NCI-H748 (cell line): ENCODE results near the gene TAOK2.
"Not testable (repeated sequence)": the region's sequence is repeated elsewhere in the genome, so short reads cannot be mapped to it uniquely, and the experiment has no call there.

Experiments used
- DNase-seq: peaks from one replicate; lab custom pipeline; 2025; ENCODE audit not compliant: unreplicated experiment; lab: John Stamatoyannopoulos, UW

TAOK2 gene

DNA sequence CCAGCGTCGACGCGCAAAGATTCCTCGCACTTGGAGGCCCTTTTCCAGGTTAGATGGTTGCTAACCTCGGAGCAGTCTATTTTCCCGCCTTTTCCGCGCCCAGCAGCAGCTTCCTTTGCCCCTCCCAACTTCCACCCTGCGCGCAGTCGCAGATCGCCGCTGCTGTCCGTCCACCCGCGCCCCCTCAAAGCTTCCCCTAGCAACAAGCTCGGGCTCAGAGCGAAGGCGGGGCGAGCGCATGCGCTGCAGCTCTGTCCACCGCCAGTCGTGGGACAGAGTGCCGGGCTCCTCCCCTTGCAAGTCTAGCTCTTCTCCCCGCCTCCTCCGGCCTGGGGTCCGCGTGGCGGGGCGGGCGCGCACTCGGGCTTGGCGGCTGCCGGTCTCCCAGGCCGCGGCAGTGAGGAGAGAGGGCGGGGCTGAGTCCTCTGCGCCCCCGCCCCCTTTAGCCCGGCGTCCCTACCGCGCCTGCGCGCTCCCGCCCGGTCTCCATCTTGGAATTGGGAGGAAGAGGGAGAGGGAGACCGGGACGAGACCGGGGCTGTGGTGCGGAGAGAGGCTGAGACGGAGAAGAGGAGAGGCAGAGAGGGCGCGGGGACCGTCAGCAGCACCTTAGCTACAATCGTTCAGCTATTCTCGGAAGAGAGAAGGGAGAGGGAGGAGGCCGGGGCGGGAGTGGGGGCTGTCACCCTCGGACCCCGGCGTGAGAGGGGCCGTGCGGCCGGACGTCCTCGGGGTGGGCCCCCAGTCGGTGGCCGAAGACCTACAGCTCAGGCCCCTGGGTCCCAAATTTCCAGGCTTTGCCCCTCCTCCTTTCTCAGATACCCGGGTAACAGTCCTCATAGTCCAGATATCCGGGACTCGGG, at the start of gene TAOK2:
Gene TAOK2, plus strand, starts transcription at position 485 of the 863 bp plus-strand sequence. CDS start 3,905 bp downstream, outside the sequence.
- peak; percentile 97 for DNase-seq

DNA sequence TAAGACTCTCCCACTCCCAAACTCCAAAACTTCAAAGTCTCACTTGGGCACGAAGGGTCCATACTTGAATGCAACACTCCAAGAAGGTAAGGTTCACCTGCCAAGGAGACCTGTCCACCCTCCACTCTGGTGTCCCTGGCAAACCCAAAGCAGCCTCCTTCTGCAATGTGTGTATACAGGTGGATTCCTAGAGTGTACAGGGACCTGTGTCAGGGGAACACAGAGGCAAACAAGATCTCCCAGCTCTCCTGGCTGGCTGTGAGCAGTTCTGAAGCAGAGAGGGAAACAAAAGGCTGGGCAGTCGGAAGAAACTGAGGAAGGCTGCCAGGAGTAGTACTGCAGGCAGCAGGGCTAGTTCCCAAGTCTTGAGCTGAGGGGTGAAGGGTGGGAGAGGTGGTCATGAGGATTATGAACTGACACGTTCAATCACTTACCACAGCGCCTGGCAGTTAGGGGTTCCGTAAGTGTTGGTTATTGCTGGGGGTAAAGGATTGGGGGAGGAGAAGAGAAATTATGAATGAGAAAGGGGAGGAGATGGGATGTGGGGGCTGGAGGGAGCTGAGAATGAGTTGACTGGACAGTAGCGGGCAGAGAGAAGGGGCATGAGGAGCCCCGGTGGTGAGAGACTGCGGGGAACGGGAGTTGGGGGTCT, 48.4 kb upstream of the TAOK2 start:
- peak; percentile 25 for DNase-seq

DNA sequence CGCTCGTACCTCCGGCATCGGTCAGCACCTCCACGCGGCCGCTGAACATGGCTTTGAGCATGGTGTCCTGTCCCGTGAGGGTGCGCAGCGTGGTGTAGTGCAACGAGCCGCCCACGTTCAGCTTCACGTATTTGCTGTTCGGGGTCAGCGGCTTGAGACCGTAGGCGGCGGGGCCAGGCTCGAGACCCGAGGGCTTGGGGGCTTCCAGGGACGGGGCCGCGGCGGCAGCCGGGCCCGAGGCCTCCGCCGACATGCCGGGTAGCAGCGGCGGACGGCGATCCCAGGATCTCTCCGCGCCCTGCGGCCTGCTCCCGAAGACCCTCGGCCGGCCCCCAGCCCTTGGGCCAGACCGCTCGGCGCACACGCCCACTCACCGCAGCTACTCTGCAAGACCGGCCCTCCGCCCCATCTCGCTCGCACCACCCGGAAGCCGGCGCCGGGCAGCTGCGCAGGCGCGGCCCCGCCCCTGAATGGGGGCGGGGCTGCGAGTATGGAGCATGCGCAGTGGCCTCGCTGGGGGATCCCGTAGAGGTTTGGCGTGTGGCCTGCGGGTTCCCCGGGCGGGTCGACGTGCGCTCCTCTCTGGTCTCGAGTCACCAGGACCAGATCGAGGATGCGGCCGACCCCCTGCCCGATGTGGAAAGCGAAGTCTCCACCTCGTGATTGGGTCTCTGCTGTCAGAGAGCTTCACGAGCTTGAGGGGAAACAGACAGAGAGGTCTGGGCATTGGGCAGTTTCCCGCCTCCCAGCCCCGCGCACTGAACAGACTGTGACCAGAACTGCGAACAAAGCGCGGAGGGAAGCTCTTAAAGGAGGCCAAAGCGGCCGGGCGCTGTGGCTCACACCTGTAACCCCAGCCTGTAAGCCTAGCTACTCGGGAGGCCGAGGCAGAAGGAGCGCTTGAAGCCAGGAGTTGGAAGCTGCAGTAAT, 47.6 kb upstream of the TAOK2 start, which contains the start of gene KCTD13:
Gene KCTD13, minus strand, starts transcription at position 446 of the 930 bp plus-strand sequence. Its CDS starts 193 bp downstream, at position 253.
- DNase-seq = peak; percentile 80

DNA sequence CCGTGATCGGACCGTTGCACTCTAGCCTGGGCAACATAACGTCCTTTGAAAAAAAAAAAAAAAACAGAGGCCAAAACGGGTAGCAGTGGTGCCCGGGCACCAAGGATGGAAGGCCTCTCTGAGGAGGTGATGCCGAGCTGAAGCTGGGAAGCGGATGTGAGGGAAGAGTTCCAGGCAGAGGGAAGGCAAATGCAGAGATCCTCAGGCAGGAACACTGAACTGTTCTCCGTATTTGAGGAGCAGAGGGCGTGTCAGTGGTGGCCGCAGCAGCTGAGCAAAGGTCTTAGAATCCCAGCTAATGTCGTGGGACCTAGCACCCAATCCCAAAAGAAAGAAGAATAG, 47.0 kb upstream of the TAOK2 start:
- peak; percentile 47 for DNase-seq

DNA sequence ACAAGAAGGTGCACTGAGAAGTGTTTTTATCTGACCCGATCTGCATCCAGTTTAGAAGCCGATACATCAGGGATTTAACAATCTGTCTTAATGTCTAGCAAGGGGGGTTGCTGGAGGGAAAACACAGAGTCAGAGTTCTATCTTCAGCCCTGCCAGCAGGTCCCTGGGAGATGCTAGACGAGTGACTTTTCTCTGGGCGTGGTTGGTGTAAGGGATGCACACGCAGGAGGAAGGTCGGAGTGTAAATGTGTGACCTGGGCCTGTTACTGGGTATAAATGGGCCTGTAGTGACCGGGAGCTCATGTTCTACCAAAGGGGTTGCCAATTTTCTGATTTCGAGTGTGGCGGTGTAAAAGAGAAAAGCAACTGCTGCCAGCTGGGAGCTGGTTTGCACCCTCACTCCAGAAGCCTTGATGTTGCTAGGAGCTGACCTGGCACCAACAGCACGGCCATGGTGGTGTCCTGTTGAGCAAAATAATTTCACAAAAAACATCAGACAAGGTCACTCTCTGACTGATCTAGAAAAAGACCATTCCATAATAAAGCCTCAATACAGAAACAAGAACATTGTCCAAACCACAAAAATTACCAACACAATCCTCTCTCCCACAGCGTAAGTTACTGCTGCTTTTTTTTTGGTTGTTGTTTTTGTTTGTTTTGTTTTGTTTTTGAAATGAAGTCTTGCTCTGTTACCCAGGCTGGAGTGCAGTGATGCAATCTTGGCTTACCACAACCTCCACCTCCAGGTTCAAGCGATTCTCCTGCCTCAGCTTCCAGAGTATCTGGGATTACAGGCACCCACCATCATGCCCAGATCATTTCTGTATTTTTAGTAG, 46.4 kb upstream of the TAOK2 start:
- no peak for DNase-seq

DNA sequence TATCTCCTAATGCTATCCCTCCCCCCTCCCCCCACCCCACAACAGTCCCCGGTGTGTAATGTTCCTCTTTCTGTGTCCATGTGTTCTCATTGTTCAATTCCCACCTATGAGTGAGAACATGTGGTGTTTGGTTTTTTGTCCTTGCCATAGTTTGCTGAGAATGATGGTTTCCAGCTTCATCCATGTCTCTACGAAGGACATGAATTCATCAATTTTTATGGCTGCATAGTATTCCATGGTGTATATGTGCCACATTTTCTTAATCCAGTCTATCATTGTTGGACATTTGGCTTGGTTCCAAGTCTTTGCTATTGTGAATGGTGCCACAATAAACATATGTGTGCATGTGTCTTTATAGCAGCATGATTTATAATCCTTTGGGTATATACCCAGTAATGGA, 41.9 kb upstream of the TAOK2 start:
- not testable (repeated sequence) for DNase-seq

DNA sequence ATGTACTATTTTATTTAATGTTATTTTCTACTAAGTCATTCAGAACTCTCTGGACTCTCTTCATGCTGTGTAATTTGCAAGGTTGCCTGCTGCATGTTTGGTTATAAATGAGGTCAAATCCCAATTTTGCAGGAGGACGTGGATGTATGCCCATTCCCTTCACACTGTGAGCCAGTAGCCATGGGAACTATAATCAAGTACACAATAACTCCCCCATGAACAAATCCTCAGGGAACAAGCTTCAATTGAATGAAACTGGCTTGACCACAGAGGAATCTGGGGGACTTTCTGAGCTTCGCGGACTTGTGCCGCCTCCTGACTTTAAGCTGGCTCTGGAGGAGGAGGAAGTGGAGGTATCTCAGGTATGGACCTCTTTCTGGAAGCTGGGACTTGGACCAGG, 33.0 kb upstream of the TAOK2 start:
- no peak for DNase-seq

DNA sequence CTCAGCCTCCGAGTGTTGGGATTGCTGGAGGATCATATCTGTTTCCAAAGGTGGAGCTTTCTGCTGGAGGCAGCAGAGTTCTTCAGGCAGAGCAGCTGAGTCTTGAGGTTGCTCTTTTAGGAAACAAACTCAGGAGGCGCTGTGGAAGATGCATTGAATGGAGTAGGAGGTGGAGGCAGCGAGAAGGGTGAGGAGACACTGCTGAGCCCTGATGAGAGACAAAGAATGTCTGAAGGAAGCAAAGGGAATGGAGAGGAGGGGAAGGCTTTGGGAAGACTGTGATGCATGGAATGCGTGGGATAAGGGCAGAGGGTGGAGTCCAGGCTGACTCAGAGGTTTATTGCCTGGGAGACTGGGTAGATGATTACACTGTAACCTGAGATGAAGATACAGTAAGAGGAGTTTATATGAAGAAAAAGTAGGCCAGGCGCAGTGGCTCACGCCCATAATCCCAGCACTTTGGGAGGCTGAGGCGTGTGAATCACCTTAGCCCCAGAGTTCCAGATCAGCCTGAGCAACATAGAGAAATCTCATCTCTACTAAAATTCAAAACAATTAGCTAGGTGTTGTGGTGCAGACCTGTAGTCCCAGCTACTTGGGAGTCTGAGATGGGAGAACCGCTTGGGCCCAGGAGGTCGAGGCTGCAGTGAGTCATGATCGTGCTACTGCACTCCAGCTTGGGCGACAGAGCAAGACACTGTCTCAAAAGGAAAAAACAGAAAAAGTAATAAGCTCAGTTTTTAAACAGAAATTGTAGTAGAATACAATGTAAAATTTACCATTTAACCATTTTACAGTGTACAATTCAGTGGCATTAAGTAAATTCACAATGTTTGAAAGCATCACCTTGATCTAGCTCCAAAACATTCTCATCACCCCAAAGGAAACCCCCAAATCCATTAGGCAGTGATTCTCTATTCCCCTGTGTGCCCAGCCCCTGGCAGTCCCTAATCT, 29.5 kb upstream of the TAOK2 start:
- DNase-seq = peak; percentile 48

DNA sequence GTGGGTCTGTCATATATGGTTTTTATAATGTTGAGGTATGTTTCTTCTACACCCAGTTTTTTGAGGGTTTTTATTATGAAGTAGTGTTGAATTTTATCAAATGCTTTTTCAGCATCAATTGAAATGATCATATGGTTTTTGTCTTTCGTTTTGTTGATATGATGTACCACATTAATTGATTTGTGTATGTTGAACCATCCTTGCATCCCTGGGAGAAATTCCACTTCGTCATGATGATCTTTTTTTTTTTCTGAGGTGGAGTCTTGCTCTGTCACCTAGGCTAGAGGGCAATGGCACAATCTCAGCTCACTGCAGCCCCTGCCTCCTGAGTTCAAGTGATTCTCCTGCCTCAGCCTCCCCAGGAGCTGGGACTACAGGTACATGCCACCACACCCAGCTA, 25.8 kb upstream of the TAOK2 start:
- DNase-seq = no peak

DNA sequence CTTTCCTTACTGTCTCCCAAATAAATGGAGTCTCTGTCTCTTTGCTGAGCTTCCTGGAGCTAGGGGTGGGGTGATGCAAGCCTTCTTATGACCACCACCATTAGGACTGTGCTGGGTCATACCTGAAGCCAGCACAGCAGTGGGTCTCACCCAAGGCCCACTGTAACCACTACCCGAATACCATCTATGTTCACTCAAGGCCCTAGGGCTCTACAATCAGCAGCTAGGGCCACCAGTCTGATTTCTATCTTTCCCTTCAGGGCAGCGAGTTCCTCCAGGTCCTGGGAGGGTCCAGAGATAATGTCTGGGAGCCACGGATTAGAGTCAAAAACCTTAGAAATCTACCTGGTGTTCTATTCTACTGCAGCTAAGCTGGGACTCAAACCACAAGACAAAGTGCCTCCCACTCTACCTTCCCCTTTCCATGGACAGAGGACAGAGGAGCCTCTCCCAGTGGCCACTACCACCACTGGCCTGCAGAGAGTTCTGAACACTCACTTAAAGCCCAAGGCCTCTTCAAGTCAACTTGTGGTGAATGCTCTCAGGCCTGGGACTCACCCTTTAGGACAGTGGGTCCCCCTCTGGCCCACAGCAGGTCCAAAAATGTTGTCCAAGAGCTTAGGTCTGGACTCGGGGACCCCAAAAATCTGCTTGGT, 22.7 kb upstream of the TAOK2 start:
- DNase-seq = no peak

DNA sequence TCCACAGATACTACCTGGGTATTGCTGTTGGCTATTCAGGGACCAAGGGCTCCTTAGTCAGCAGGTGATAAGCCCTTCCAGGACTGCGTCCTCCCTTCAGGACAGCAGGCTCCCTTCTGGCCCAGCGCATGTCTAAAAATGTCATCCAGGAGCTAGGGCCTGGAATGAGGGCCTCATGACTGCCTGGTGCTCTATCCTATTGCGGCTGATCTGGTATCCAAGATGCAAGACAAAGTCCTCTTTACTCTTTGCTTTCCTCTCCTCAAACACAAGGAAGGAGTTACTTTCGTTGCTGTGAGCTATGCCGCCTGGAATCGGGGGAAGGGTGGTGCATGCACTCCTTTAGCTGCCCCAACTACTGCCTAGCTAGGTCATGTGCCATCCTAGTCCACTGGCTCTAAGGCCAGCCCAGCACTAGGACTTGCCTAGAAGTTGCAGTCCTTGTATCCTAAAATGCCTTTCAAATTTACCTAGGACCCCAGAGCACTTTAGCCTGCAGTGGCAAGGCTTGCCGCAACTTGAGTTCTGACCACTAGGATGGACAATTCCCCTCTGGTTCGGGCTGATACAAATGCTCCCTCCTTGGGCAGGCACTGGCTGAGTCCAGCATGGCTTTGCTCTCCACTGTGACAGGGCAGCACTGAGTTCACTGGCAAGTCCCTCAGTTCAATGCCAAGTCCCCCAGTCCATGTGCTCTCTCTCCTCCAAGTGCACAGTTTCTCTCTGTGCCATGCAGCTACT, 21.9 kb upstream of the TAOK2 start:
- no peak for DNase-seq

DNA sequence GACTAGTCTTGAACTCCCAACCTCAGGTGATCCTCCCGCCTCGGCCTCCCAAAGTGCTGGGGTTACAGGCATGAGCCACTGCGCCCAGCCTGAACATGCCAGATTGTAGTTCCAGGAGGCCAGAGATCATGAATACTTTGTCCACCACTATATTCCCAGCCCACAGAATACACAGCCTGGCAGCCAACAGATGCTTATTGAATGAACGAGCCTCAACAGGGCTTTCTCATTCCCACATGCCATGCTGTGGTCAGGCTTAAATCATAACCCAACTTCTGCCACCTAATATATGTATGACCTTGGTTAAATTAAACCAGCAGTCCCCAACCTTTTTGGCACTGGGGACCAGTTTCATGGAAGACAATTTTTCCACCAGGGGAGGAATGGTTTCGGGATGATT, 14.9 kb upstream of the TAOK2 start:
- no peak for DNase-seq

DNA sequence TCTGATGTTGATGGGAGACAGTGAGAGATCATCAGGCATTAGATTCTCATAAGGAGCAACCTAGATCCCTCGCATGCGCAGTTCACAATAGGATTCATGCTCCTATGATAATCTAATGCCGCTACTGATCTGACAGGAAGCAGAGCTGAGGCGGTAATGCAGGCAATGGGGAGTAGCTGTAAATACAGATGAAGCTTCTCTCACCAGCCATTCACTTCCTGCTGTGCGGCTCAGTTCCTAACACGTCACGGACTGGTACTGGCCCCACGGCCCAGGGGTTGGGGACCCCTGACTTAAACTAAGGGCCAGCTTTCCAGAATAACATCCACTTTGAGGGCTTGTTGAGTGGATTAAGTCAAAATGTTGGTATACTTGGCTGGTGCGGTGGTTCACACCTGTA, 14.4 kb upstream of the TAOK2 start:
- no peak for DNase-seq

DNA sequence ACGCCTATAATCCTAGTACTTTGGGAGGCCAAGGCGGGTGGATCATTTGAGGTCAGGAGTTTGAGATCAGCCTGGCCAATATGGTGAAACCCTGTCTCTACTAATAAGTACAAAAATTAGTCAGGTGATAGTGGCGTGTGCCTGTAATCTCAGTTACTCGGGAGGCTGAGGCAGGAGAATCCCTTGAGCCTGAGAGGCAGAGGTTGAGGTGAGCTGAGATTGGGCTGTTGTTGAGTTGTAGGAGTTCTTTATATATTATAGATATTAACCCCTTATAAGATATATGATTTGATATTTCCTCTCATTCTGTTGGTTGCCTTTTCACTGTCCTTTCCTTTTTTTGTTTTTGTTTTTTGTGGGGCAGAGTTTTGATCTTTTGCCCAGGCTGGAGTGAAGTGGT, 13.8 kb upstream of the TAOK2 start:
- not testable (repeated sequence) for DNase-seq

DNA sequence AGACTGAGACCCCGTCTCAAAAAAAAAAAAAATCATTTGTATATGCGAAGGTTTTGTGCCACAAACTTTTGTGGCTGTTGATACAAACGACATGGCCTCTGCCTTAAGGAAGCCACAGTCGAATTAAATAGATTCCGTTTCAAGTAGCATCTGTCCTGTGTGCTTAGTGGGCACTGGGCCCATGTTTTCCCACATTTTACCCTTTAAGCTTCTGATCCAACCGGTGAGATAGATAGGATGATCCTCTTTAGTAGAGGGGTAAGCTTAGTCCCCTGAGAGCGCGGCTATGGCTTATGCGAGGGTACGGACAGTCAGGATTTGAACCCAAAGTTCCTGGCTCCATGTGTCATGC, 12.6 kb upstream of the TAOK2 start:
- no peak for DNase-seq

DNA sequence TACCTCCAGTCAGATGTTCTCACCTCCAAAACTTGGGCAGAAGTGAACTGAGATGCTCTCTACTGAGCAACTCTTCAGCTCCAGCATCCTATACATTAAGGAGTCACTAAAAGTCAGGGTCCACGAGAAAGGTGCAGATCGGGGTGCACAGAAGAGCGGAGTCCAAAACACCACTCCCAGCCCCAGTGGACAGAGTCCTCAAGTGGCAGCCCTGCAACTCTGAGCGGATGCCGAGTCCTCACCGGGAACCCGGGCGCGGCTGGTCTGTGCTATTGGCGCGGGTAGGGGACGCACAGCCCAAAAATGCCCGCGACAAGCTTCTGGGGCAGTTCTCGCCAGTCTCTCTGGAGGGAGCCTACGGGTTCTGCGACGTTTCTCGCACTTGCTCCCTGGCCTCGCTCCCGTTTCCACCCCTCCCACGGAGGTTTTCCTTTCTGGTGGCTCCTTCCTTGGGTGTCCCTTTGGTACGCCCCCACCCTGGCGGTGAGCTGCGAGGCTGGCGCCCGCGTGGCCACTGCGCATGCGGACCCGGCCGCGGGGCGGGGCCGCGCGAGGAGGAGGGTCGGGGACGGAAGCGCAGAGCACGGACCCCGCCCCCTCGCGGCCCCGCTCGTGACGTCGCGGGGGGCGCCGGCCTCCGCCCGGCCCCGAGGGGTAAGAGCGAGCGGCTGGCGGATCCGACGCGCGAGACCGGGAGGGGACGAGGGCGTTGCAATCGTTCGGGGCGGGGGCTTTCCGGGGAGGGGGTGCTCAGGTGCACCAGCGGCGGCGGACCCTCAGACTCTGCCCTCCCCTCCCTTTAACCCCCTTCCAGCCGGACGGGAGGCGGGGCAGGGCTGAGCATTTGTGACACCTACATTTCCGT, 12.0 kb upstream of the TAOK2 start, which contains the start of gene TMEM219:
Gene TMEM219, plus strand, starts transcription at position 601 of the 865 bp plus-strand sequence. CDS start 1,065 bp downstream, outside the sequence.
- peak; percentile 86 for DNase-seq

DNA sequence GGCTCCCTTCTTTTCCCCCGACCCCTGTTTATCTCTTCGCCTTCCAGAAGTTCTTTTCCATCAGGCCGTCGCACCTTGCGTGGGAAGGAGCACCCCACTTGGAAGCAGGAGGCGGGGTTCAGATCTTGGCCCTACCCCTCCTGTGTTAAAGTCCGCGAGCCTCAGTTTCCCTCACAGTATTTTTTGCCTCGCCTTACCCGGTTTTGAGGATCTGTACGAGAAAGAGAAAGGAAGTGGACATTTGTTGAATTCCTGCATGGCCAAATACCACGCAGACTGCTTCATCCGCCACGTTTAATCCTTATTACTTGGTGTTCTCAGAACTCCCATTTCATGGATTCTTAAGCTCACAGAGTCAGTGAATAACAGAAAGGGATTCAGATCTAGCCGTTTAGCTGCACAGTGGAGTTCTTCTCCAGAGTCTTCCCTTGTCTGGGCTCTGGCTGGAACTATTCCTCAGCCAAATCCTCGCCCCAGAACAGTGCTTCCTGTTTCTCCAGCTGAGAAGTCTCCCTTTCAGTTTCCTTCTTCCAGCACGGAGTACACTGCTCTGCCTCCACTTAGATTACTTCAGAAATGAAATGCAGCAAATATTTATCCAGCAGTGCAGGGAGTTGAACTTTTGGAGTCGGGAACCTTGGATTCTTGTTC, 11.2 kb upstream of the TAOK2 start:
- DNase-seq = no peak
